Fibroblast of lung (primary cell): ENCODE results near the gene BORCS6. TPM values are rescaled to one million over a fixed set of nuclear protein-coding genes. Genes with fewer than 3 reads are reported as not detected.

Source experiments
- DNase-seq, 2 donors: peaks; one replicate each; pipeline versions ENCODE4 v3.0.0 to v3.0.0-alpha.2; 2010; ENCODE audit warnings: low read depth in 2 of 2
- H2AFZ ChIP-seq: 2 replicates; pipeline ENCODE4 v1.5.1; 2012; ENCODE audit warnings: low read length, control low read depth, inconsistent platforms
- H3K27ac ChIP-seq: 2 replicates; pipeline ENCODE4 v1.5.1; 2011; ENCODE audit warnings: low read length, control low read depth; ENCODE audit not compliant: insufficient read depth
- H3K27me3 ChIP-seq: 2 replicates; pipeline ENCODE4 v1.5.1; 2011; ENCODE audit warnings: mild to moderate bottlenecking, low read length; ENCODE audit not compliant: control insufficient read depth, insufficient read depth
- H3K36me3 ChIP-seq: 2 replicates; pipeline ENCODE4 v1.5.1; 2011; ENCODE audit warnings: low read length; ENCODE audit not compliant: control insufficient read depth, insufficient read depth
- H3K4me1 ChIP-seq: 2 replicates; pipeline ENCODE4 v1.5.1; 2011; ENCODE audit warnings: low read length; ENCODE audit not compliant: control insufficient read depth, insufficient read depth; ENCODE audit errors: extremely low read depth
- H3K4me2 ChIP-seq: 2 replicates; pipeline ENCODE4 v1.5.1; 2011; ENCODE audit warnings: low read length, control low read depth; ENCODE audit not compliant: insufficient read depth; ENCODE audit errors: extremely low read depth
- H3K4me3 ChIP-seq, 4 experiments: fragments of 200-600 bp in 1 of 4; sonication (generic) in 1 of 4; replicated peaks in 1 of 4; 2 replicates each; pipeline ENCODE4 v1.5.1; 2011 to 2016; ENCODE audit warnings: low read length in 4 of 4, low read depth in 3 of 4, mild to moderate bottlenecking in 3 of 4, control low read depth in 2 of 4, inconsistent platforms in 1 of 4, mixed read lengths in 1 of 4; ENCODE audit not compliant: insufficient read depth in 1 of 4; ENCODE audit errors: control extremely low read depth in 1 of 4
- H3K79me2 ChIP-seq: 2 replicates; pipeline ENCODE4 v1.5.1; 2012; ENCODE audit warnings: mild to moderate bottlenecking, low read length, inconsistent platforms; ENCODE audit not compliant: control insufficient read depth, insufficient read depth
- H3K9ac ChIP-seq: 2 replicates; pipeline ENCODE4 v1.5.1; 2011; ENCODE audit warnings: mild to moderate bottlenecking, low read length, control low read depth; ENCODE audit not compliant: insufficient read depth
- H3K9me3 ChIP-seq: 2 replicates; pipeline ENCODE4 v1.5.1; 2012; ENCODE audit warnings: low read depth, low read length; ENCODE audit not compliant: control insufficient read depth, insufficient read depth
- H4K20me1 ChIP-seq: 2 replicates; pipeline ENCODE4 v1.5.1; 2011; ENCODE audit warnings: low read length; ENCODE audit not compliant: control insufficient read depth, insufficient read depth; ENCODE audit errors: extremely low read depth
- EZH2 ChIP-seq: IDR thresholded peaks from 2 replicates; pipeline ENCODE4 v1.5.1; 2012; ENCODE audit warnings: low read length, control low read depth, mild to moderate bottlenecking; ENCODE audit errors: missing control alignments
- polyA plus RNA-seq, 2 donors: library from polyadenylated mRNA; depleted of rRNA in 1 of 2; stranded (reverse) in 1 of 2; unstranded in 1 of 2; fragments of >200 nt; gene quantifications; 2 replicates each; pipeline ENCODE4 v1.2.1, GENCODE V29; 2011 to 2012; ENCODE audit warnings: missing spikeins in 1 of 2
- total RNA-seq: library from RNA; depleted of rRNA; stranded (reverse); fragments of >200 nt; gene quantifications from 2 replicates; pipeline ENCODE4 v1.2.1, GENCODE V29; 2014
- TF ChIP-seq, protein P1 (sequence below), 2 donors: IDR thresholded peaks in 1 of 2; conservative IDR thresholded peaks in 1 of 2; 1 replicate in 1 of 2; 2 replicates in 1 of 2; pipeline ENCODE4 v1.5.1; 2011 to 2012; ENCODE audit warnings: low read length in 2 of 2, control low read depth in 1 of 2, inconsistent platforms in 1 of 2, low read depth in 1 of 2, mild to moderate bottlenecking in 1 of 2

The BORCS6 gene
- total and polyA plus RNA-seq, 2 donors (not counting 1 experiment from before 2014, with no cell fraction given): 2.9 to 11.4 TPM

DNA sequence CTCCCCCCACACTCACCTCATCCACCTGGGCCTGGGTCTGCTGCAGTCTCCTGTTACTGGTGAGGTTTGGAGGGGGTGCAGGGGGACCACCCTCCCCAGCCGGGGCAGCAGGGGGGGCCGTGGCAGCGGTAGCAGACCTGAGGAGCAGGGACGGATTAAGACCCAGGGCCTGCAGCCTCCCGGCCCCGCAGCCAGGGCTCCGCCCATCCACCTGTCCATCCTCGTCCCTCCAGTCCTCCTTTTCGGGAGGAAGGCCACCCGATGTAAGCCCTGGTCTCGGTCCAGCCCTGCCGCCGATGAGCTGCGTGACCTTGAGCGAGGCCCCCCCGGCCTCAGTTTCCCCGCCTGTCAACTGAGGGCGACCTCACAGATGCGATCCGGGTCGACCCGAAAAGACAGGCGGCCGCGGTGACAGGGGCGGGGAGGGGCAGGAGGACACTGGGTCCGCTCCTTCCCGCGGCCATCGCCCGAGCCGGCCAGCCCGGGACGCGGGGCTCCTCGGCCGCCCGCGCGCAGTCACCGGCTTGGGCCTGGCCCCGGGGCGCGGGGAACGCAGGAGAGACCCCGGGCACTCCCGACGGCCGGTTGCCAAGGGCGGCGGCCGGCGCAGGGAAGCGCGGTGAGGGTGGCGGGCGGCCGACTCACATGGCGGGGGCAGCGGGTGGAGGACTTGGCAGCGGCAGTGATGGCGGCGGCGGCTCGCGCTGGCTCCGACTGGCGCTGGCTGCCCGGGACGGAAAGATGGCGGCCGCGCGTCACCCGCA is 27.6 kb downstream of the BORCS6 start, which contains the start of gene VAMP2:
Gene VAMP2, minus strand, starts transcription at position 716 of the 764 bp plus-strand sequence. Its CDS starts 69 bp downstream, at position 647.
- Histone ChIP-seq H4K20me1 (no peaks in the 10 kb centered on the region), H3K4me1 (peaks cover 35% of the 10 kb centered on the region), H3K4me3 (peak within 1 kb of the TSS; percentile 75 to 97 (median 91)), H3K4me2 (peak within 1 kb of the TSS; percentile 92), H3K79me2 (peaks cover 18% of the 10 kb centered on the region), H2AFZ (peak within 1 kb of the TSS; percentile 93), H3K9me3 (no peaks in the 10 kb centered on the region), H3K36me3 (peaks cover 12% of the 10 kb centered on the region), H3K27ac (peak within 1 kb of the TSS; percentile 98), H3K9ac (peak within 1 kb of the TSS; percentile 100), H3K27me3 (no peaks in the 10 kb centered on the region)
- peak; percentile 52 to 65 for DNase-seq
- TF ChIP-seq, protein P1, sequence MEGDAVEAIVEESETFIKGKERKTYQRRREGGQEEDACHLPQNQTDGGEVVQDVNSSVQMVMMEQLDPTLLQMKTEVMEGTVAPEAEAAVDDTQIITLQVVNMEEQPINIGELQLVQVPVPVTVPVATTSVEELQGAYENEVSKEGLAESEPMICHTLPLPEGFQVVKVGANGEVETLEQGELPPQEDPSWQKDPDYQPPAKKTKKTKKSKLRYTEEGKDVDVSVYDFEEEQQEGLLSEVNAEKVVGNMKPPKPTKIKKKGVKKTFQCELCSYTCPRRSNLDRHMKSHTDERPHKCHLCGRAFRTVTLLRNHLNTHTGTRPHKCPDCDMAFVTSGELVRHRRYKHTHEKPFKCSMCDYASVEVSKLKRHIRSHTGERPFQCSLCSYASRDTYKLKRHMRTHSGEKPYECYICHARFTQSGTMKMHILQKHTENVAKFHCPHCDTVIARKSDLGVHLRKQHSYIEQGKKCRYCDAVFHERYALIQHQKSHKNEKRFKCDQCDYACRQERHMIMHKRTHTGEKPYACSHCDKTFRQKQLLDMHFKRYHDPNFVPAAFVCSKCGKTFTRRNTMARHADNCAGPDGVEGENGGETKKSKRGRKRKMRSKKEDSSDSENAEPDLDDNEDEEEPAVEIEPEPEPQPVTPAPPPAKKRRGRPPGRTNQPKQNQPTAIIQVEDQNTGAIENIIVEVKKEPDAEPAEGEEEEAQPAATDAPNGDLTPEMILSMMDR (conservative IDR thresholded peaks at IDR 0.05 in 1 of 2, IDR thresholded peaks at IDR 0.05 in 1 of 2; ENCODE audit: low read depth in 1 of 2, low read length in 2 of 2): no peak
- TF ChIP-seq EZH2: no peak

DNA sequence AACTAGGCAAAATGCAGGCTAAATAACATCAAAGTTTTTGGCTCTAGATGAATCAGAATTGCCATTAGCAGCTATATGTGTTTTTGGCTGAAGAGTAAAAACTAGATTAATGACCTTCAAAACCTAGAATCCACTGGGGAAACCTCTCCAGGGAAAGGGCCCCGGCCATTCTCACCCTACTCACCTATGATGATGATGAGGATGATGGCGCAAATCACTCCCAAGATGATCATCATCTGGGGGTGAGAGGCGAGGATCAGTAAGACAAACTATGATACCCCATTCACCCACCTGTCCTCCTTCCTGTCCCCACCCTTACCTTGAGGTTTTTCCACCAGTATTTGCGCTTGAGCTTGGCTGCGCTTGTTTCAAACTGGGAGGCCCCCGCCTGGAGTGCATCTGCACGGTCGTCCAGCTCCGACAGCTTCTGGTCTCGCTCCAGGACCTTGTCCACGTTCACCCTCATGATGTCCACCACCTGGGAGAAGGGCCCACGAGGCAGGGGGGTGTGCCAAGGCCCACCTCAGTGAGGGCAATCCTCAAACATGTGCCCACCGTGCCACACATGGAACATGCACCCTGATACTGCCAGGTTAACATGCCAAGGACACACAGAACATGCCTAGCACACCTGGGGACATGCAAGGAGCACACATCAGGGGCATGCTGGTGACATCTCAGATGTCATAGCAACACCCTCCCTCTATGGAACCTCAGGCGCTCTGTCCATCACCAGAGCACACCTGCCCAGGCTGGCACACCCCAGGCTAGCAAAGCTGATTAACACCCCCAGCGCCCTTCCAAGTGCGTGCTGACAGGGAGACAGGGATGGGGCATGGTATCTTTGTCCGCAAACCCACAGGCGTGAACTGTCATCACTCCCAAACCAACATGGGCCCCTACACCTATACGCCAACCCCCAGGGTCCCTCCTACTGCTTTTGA is 28.4 kb downstream of the BORCS6 start:
- DNase-seq: no peak
- H3K79me2 ChIP-seq: peaks cover 18% of the 10 kb centered on the region
- H3K36me3 ChIP-seq: peaks cover 12% of the 10 kb centered on the region
- H3K4me3 ChIP-seq: peak overlapping the region; percentile 75 to 97 (median 91)
- H4K20me1 ChIP-seq: no peaks in the 10 kb centered on the region
- TF ChIP-seq, protein P1 (conservative IDR thresholded peaks at IDR 0.05 in 1 of 2, IDR thresholded peaks at IDR 0.05 in 1 of 2; ENCODE audit: low read depth in 1 of 2, low read length in 2 of 2): no peak
- no peak for TF ChIP-seq EZH2
- no peaks in the 10 kb centered on the region for H3K9me3 ChIP-seq
- peak overlapping the region; percentile 92 for H3K4me2 ChIP-seq
- H3K27me3 ChIP-seq: no peaks in the 10 kb centered on the region
- H3K9ac ChIP-seq: peak overlapping the region; percentile 100
- H2AFZ ChIP-seq: no peak overlapping the region
- peak overlapping the region; percentile 98 for H3K27ac ChIP-seq
- peaks cover 41% of the 10 kb centered on the region for H3K4me1 ChIP-seq

DNA sequence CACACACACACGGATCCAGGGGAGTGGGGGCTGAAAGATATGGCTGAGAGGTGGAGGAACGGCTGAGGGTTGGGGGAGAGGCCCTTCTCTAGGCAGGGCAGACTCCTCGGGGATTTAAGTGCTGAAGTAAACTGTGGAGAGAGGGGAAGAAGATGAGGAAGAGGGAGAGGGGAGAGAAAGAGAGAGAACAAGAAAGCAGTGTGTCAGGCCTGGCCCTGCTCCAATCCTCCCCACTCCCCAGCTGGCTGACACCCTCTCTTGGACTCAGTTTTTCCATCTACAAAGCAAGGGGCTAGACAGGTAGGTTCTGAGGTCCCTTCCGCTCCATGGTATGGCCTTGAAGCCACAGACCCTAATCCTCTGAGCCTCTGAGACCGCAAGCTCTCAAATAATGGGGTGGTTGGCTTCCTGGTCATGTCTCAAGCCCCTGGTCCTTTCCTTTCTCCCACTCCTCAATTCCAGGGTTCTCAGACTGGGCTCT is 29.2 kb downstream of the BORCS6 start:
- no peak overlapping the region for H3K4me2 ChIP-seq
- no peaks in the 10 kb centered on the region for H3K27me3 ChIP-seq
- H3K27ac ChIP-seq: no peak overlapping the region
- H3K9me3 ChIP-seq: no peaks in the 10 kb centered on the region
- H3K4me1 ChIP-seq: peaks cover 39% of the 10 kb centered on the region
- no peak overlapping the region for H2AFZ ChIP-seq
- H3K9ac ChIP-seq: no peak overlapping the region
- H3K79me2 ChIP-seq: peaks cover 18% of the 10 kb centered on the region
- H3K4me3 ChIP-seq: peak overlapping the region in 2 of 4 experiments; percentile 4 to 75
- no peaks in the 10 kb centered on the region for H4K20me1 ChIP-seq
- H3K36me3 ChIP-seq: peaks cover 12% of the 10 kb centered on the region
- no peak for DNase-seq
- no peak for TF ChIP-seq EZH2
- TF ChIP-seq, protein P1 (conservative IDR thresholded peaks at IDR 0.05 in 1 of 2, IDR thresholded peaks at IDR 0.05 in 1 of 2; ENCODE audit: low read depth in 1 of 2, low read length in 2 of 2): no peak
